LHCN-M2 (cell line): ENCODE data around the gene CPED1. TPM values are rescaled to one million over a fixed set of nuclear protein-coding genes. Genes with fewer than 3 reads are reported as not detected.
"Not testable (repeated sequence)": the region's sequence is repeated elsewhere in the genome, so short reads cannot be mapped to it uniquely, and the experiment has no call there.

Source experiments
- DNase-seq: peaks from one replicate; pipeline ENCODE4 v3.0.0-alpha.2; 2012; ENCODE audit warnings: low read depth
- total RNA-seq: library from RNA; depleted of rRNA; stranded (reverse); fragments of >200 nt; gene quantifications from 2 replicates; pipeline ENCODE4 v1.2.3, GENCODE V29; 2014

CPED1 gene
- total RNA-seq, 1 experiment from 2014 or later: 75.8 TPM

DNA sequence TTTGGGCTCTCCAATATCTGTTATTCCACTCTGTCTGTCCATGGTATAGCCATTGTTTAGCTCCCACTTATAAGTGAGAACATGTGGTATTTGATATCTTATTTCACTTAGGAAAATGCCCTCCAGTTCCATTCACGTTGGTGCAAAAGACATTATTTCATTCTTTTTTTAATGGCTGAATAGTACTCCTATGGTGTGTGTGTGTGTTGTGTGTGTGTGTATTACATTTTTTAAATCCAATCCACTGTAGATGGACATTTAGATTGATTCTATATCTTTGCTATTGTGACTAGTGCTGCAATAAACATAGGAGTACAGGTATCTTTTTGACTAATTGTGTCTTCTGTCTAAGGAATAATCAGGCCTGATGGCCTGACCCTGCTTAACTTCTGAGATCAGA is 7.4 kb upstream of the CPED1 start:
- no peak for DNase-seq

- peak; percentile 83 for DNase-seq
Measured at GRCh38 chr7:120981888-120982615, 6.5 kb upstream of the CPED1 start.

GRCh38 chr7:120983592-120983991 is 4.9 kb upstream of the CPED1 start:
- not testable (repeated sequence) for DNase-seq

- DNase-seq: no peak
Measured at GRCh38 chr7:120984406-120984805, 4.1 kb upstream of the CPED1 start.

- no peak for DNase-seq
Measured at GRCh38 chr7:120985130-120985758, 3.3 kb upstream of the CPED1 start.

GRCh38 chr7:120985839-120986238 is 2.7 kb upstream of the CPED1 start:
- no peak for DNase-seq

GRCh38 chr7:120986650-120987049 is 1.9 kb upstream of the CPED1 start:
- DNase-seq: peak; percentile 61

- DNase-seq: no peak
Measured at GRCh38 chr7:120987280-120987679, 1.2 kb upstream of the CPED1 start.

- peak; percentile 98 for DNase-seq
Measured at GRCh38 chr7:120987683-120988590, 574 bp upstream of the CPED1 start.

- DNase-seq: no peak
Measured at GRCh38 chr7:120989257-120990220, 1.0 kb downstream of the CPED1 start.

GRCh38 chr7:120990468-120991118 is 2.1 kb downstream of the CPED1 start:
- peak; percentile 54 for DNase-seq

DNA sequence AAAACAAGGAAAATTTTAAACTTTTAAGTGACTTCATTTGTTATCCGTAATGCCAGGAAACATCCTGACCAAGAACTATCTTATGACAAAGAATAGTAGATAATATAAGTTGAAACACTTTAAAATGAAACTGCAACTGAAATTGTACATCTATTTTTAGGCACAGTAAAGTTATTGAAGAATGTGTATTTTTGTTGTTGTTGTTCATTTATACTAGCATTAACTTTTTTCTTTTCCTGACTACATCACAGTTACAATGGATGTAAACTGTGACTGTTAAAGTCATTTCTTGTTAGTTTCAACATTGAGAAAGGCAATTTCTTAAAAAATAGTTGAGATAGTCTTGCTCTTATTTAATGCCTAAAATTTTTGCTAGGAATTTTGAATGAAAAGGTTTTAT is 2.6 kb downstream of the CPED1 start:
- DNase-seq: no peak

DNA sequence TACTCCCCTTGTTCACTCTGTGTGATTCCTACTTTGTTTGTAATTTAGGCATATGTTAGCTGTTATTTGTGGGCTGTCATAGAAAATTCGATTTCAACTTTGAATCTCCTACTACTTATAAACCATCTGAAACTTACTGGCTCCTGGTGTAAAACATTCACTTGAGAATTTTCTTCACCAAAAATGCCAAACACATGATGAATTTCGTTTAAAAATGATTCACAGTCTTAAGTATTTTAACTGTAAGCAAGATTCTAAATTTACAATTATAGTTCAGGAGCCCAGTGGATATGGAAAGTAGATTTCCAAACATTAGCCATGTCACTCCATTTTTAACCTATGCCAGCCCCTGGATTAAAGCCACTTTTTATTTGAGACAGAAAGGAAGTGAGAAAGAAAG is 3.1 kb downstream of the CPED1 start:
- DNase-seq: peak; percentile 62

DNA sequence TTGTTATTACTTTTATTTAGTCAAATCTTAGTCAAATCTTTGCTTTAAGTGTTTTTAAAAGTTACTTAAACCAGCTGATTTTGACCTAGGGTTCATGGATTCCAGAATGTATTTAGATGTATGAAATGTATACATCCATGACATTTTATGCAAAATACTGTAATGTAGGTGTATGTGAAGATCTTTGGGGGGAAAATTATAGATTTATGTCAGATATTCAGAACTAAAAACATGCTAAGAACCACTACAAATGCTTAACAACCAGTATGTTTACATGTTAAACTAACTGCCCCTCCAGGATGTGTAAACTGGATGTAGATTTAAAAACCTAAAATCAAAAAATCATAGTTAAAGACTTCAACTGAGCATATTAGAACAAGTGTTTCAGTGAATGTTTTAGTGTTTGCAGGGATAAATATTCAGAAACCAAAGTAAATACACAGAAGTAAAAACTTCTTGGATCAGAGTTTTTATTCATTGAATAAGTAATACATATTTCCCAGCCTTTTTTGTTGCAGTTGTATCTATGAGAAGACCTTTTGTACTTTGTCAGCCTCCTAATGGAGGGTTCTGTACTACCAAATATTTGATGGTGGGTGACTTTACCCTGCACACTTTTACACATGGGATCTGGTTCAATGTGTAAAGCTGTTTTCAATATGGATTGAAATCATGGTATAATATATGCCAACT is 3.9 kb downstream of the CPED1 start:
- no peak for DNase-seq

- no peak for DNase-seq
Measured at GRCh38 chr7:120992965-120993494, 4.5 kb downstream of the CPED1 start.

GRCh38 chr7:120993553-120994191 is 5.2 kb downstream of the CPED1 start:
- DNase-seq: peak; percentile 56

DNA sequence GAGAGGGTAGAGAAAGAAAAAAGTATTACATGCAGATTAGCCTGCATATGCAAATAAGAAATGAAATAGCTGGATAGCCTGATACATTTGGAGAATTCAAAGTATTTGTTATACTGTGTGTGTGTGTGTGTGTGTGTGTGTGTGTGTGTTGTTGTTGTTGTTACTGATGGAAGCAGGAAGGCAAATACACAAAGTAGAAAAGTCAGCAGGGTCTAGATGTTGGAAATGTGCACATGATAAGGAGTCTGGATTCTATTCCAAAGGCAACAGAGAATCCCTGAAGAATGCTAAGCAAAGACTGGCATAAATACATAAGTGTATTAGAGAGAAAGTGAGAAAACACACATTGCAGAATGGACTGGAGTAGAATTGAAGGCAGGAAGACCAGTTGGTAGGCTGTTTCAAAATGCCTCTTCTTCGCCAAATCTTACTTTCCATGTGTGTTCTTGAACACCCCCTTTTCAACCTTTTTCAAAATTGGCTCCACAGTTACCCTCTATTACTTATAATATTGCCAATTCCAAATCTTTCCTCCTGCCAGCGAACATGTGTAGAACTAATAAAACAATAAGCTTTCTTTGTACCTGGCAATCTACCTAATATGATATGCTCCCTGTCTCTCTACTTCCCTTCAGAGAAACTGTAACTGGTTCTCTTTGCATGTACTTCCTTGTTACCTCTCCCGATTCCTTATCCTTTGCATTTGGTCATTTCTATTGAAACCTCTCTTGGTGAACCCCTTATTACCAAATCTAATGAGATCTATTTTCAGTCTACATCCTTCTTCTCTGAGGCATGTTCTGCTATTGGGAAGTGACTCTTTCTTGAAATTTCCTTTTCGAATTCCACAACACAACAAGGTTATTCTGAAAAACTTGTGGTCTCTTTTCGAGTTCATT is 6.2 kb downstream of the CPED1 start:
- no peak for DNase-seq

- no peak for DNase-seq
Measured at GRCh38 chr7:120995654-120996053, 7.1 kb downstream of the CPED1 start.
